NCI-H128 (cell line): ENCODE data around the gene SNW1.
"Not testable (repeated sequence)": the region's sequence is repeated elsewhere in the genome, so short reads cannot be mapped to it uniquely, and the experiment has no call there.

Experiments used
- DNase-seq: peaks from one replicate; lab custom pipeline; 2025; ENCODE audit not compliant: unreplicated experiment; lab: John Stamatoyannopoulos, UW

Gene SNW1

DNA sequence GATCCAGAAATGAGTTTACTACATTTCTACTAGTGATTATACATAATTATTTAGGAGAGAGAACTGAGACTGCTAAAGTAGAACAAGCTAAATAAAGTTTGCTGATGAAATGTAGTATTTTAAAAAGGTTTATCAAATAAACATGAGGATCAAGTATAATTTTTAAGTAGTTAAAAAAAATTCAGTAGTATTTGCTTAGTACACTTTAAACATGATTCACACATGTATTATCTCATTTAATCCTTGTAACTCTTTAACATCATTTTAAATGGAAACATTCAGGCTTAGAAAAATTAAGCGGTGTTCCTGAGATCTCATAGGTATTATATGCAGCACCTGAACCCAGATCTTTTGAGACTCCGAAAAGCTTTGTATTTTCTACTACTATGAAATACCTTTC, 8.7 kb downstream of the SNW1 start:
- DNase-seq: no peak

DNA sequence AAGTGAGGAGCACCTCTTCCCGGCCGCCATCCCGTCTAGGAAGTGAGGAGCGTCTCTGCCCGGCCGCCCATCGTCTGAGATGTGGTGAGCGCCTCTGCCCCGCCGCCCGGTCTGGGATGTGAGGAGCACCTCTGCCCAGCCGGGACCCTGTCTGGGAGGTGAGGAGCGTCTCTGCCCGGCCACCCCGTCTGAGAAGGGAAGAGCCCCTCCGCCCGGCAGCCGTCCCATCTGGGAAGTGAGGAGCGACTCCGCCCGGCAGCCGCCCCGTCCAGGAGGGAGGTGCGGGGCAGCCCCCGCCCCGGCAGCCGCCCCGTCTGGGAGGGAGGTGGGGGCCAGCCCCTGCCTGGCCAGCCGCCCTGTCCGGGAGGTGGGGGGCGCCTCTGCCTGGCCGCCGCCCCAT, 13.5 kb downstream of the SNW1 start:
- not testable (repeated sequence) for DNase-seq

DNA sequence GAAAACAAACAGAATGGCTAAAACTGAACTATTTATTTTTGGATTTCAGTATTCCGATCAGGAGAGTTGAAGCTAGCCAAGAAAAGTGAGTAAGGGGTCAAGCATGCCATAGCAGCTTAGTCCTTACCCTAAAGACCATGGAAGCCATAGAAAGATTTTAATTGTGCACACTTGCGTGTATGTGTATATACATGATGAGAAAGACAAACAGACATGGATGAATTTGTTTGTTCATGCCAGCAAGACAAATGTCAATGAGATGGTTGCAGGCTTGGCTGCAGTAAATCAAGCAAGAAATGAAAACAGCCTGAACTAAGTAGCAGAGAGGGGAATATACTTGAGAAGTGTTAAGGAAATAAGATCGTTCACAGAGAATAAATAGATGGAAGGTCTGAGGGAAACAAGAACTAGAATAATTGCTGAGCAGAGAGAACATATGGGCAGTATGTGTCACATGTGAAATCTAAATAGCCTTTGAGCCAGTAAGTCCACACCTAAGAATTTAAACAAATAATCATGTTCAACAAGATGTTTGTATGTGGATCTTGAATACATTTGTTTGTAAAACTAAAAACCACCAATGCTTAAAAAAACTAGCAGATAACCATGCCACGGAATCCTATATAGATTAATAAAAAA, 14.8 kb downstream of the SNW1 start:
- no peak for DNase-seq

DNA sequence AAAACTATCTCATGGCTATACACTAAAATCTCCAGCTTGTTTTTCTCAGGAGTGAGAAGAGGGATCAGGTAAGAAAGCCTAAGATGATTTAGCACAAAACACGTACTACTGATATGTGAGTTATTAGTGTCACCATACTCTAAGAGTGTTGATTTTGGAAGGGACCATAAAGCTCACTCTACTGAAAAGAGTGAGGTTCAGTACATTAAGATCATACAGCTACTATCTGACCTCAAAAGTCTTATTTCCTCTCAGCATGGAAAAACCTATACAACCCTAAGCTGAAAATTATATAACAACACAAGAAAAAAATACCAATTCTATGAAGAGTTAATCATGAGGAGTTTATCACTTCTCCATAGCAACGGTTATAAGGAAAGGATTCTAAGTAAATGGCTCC, 19.5 kb downstream of the SNW1 start:
- DNase-seq: no peak

DNA sequence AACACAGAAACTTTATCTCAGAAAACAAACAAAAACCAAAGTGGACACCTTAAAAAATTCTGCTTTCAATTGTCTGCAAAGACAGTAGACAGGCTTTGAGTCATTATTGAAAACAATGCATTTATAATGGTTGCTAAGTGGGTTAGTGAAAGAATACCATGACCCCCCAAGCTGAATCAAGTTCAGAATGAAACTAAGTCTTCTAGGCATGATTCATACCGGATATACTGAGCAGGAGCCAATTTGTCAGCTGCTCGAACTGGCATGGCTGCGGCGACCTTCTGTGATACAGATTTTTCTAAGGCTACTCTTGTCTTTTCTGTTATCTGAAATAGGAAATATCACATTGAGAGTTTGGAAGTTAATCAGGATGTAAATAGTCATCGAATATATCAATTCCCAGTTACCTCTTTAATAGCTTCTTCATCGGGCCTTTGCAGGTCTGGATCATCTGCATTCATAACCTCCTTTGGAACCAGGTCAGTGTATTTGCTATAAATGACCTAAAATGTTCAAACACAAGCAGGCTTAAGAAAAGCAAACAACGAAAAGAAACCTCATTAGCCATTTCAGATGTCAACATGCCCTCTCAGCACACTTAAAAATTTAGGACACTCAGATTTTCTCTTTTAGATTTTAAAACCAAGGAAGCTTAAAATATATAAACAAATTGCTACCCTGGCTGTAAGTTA, 22.3 kb downstream of the SNW1 start:
- no peak for DNase-seq

DNA sequence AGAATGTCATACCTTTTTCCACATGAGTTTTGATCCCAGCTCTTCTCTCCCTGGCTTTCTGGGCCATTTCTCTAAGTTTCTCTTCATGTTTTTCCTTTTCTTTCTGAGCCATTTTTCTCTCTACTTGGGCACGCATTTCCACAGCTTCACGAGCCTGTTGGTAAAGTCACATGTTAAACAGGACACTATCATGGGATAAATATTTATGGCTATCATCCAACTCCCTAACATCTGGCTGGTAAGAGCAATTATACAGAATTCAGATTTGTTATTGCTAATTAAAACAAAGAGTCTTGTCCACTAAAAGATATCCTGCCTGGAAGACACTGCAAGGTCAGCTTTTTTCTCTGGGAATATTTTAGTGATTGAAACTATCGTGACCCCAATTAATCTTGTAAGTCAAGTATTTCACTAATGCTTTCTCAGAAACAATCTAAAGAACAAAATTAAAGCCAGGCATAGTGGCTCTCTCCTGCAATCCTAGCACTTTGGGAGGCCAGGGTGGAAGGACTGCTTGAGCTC, 29.9 kb downstream of the SNW1 start:
- no peak for DNase-seq

DNA sequence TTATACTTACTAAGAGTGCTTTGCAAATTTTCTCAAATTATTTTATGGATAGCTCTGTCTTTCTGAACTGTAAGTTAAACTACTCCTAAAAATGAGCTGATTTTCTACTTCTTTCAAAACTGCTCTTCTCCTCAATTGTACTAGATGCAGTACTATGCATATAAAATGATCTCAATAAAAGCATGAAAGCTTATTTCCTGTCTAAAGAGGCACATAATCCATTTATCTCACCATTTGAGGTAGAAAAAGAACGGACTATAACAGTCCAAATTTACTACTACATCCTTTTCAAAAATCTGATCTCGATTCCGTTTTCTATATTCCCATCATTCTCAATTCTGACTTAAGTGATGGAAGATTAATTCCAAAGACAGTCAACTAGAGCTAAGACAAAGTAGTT, 38.7 kb downstream of the SNW1 start:
- DNase-seq: no peak

DNA sequence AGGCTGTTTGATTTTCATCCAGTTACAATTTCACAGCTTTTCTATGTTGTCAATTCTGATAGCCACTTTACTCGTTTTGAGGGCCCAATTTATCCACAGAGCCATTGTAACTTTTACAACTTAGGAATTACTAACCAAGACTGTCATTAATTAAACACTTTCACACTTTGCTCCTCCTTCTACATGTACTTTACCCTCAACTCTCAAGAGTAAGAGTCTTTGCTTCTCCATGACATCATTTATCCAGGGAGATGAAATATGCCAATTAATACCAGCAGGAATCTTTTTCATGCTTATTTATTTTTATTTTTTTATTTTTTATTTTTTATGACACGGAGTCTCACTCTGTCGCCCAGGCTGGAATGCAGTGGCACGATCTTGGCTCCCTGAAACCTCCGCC, 39.5 kb downstream of the SNW1 start:
- no peak for DNase-seq

DNA sequence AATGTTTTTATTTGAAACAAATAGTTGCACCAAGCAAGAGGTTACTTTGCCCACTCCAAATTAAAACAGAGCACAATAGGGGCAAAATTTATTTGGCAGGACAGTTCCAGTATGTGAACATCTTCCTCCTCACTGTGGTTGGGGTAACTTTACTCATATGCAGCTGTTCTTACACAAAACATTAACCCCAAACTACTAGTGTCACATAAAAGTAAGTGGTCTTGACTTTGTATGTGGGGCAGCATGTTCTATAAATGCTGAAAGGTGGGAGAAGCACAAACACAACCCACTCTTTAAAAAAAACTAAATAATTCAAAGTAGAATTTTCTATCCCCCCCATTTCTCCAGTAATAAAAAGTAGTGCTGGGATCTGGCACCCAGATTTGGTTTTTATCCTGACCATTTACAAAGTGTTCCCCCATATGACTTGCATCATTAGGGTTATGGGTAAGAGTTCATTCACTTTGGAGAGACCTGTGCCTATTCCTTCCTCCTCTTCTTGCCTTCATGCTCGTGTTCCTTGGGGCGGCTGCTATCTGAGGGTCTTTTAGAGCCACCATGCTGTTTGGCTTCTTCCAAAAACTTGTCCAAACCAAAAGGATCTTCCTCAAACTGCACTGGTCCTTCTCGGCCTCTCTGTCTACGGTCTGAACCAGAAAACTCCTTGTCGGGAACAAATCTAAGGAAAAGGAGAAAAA, 43.2 kb downstream of the SNW1 start:
- no peak for DNase-seq

DNA sequence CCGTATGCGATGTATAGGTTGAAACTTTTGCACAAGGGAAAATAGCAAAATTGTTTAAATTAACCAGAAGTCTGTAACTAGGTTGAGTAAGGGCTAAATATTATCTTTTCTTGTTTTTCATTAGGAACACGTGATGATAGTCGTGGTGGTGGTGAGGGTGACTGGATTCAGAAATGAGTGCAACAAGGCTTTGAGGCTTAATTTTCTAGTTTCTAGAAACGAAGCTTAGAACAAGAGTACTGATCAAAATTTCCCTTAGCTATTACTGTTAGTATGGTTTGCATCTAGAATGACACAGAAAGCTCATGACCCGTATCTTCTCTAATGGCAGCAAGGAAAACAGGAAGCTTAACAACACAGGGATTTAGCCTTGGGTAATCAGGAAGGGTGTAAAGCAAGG, 46.0 kb downstream of the SNW1 start:
- DNase-seq: no peak

DNA sequence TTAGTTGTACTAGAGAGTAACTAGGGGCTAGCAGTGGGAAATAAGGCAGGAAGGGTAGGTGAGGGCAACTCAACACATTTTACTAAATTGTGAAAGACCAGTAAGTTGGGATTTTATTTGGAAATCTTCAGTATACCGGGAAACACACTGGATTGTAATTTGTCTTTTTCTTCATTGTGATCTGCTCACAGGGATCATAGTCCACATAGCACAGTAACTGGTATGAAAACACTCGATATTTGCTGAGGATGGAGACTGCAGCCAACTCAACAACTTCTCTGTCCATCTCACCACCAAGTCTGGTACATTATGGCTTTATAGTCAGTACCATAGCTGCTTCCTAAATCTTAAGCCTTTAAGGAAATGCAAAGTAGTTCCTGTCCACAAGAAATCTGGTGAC, 50.6 kb downstream of the SNW1 start:
- no peak for DNase-seq

DNA sequence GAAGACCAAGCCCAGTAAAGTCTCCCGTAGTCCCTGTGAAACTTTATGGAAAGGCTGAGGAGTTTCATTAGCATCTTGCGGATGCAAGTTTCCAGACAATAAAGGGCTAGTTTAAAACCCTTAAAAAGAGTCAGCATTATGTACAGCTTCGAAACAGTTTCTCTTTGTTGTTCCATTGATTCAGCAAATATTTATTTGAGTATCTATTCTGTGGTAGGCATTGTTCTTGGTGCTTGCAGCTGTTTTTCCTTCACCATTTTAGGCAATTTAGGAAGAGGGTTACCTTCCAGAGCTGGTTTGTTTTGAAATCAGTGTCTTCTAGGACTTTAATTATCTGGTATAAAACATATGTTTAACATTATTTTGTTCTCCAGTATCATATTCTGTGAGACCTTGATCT, 51.5 kb downstream of the SNW1 start:
- no peak for DNase-seq

DNA sequence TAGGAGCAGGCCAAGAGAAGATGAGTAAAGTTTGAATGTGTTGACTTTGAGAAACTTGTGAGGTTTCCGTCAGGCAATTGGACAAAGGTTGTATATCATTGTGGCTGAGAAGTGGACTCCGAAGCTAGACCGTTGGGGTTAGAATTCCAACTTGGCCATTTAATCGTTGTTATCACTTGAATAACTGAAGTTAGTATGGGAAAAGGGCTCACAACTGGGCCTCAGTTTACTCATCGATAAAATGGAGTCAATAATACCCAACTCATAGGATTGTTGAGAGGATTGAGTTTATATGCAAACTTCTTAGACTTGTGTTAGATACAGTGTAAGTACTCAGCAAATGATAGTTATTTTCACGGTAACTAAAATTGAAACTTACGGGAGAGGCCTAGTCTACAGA, 52.2 kb downstream of the SNW1 start:
- no peak for DNase-seq

DNA sequence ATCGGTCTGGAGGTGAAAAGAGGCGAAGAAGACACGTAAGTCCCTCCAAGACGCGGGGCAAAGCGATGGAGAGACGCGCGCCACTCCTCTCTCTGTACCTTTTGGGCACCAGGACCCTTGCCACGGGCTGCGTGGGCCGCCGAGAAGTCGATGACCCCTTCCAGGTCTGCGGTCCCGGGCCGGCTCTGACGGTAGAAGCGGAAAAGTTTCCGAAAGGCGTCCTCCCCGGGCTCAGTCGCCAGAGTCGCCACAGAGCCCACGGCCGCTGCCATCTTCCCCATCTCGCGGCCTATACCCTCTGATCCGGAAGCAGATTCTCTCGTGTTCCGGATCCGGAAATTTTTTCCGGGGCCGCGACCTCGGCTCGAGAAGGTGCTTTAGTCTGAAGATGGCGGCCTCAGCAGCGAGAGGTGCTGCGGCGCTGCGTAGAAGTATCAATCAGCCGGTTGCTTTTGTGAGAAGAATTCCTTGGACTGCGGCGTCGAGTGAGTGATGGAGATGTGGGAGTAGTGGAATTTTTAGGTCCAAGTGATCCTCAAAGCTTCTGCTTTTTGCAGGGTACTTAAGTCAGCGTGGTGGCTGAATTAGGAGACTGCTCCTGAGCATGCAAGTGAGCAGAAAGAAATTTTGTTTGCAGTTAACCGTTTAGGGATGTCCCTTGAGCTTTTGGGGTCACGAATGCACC, 53.1 kb downstream of the SNW1 start, which contains the start of the genes ALKBH1 and SLIRP:
TSS of gene ALKBH1 (minus strand) at position 300 of the 685 bp plus-strand sequence. CDS start at position 281, 19 bp downstream.
TSS of gene SLIRP (plus strand) at position 380 of the 685 bp plus-strand sequence. CDS start at position 389, 9 bp downstream.
- DNase-seq: peak; percentile 77

DNA sequence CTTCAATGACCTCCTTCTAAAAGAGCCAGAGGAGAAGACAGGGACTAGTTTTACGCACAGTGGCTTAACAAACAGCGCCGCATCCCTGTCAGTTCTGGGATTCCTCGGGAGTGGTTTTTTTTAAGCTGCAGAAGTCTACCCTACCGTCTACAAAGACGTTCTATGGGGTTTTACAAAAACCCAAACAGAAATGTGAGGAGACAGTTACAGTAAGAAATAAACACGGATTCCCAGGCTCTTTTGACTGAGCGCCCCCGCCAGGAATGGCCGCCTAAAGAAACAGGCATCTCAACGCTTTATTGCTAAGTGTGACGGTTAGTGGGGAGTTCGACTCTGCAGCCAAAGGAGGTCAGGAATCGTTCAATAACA, 53.6 kb downstream of the SNW1 start:
- DNase-seq: peak; percentile 3

DNA sequence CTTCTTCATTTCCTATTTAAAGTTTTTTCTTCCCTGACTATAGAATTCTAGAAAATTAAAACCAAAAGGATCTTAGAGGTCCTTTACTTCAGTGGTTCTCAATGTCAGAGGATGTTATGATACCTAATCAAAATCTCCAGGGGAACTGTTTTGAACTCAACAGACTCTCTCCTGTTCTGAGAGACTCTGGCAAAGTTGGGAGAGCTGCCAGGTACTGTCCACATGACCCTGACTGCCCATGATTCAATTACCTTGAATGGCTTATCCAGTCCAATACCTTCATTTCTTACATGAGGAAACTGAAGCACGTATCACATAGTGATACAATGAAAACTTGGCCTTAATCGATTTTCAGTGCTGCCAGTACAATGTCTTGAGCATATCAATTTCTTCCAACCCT, 69.7 kb downstream of the SNW1 start:
- DNase-seq: no peak

DNA sequence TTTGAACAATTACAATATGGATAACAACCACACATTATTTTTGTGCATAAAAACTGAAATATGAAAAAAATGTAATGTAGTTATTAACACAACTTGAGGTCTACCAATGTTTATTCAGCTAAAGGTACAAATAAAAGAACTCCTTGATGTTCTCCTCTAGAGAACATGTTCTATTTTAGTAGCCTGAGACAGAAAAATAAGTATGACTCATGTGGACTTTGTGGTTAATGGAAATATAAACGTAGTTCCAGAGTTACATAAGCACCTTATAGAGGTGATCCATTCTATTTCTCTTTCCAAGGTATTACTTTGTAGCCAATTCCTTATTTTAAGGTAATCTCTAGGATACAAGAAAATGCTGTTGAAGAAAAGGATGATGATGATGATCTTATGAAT, 78.8 kb downstream of the SNW1 start:
- no peak for DNase-seq

DNA sequence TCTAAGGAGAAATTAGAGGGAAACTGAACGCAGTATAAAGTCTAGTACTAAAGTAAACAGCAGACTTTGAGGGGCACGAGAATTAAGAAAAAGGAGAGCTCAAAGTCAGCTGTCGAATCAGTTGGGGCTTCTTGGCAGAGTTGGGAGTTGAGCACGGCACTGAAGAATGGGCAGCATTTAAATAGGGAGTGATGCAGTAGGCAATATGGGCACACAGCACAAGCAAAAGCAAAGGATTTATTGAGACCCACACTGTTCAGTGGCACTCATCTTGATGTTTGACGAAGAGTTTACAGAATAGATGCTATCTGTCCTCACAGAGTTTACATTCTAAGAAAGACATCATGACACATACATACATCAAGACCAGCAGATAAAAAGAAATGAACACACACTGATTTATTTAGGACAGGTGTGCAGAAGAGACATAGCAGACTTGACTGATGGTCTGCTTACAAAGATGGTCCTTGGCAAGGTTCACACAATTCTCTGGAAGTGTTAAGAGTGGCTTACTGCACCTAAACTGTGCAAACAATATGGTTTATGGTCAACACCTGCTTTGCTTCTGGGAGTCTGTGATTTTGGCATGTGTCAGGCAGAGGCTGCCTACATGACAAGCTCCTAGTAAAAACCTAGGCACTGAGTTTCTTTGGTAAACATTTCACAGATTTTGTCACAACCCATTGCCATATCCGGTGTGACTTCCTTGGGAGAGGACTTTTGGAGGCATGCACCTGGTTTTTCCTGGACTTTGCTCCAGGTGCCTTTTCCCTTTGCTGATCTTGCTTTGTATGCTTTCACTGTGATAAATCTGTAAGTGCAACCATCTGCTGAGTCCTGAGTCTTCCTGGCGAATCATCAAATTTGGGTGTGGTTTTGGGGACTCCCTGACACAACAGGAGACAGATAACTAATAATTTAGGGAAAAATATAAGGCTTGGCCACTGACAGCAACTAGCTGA, 79.5 kb downstream of the SNW1 start:
- no peak for DNase-seq

DNA sequence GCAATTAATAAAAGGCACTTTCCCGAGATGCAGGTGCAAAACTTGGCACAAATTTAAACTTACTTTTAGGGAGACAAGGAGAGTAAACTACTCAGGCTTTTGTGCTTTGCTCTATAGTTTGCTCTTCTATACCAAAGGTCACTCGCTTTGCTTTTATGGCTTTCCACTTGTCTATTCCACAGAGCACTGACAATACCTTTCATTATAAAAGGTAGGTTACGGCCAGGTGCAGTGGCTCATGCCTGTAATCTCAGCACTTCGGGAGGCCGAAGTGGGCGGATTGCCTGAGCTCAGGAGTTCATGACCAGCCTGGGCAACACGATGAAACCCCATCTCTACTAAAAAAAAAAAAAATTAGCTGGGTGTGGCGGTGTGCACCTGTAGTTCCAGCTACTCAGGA, 86.0 kb downstream of the SNW1 start:
- DNase-seq: no peak

DNA sequence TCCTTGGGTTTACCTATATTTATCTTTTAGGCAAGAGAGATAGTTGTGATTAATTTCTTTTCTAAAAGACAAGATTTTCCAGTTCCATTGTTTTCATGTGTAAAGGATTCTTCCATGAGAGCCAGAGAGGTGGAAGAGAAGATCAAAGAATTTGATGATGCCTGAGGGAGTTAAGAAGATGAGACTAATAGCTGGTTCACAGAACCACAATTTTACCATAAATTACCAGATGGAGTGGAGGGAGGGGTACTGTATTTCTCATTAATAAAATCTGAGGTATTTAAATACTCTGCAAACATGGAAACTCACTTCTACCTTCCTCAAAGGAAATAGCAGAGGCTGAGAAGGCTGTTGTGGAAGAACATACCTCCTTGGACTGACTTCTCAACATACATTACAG, 87.8 kb downstream of the SNW1 start:
- no peak for DNase-seq
